Brain pericyte (primary cell): ENCODE results near the gene NCBP1.
"Not testable (repeated sequence)": the region's sequence is repeated elsewhere in the genome, so short reads cannot be mapped to it uniquely, and the experiment has no call there.

Experiments
- DNase-seq: peaks from one replicate; pipeline ENCODE4 v3.0.0-alpha.2; 2012; ENCODE audit warnings: low read depth, low spot score

NCBP1 gene

GRCh38 chr9:97672403-97672802, 38.8 kb downstream of the NCBP1 start:
- no peak for DNase-seq

- DNase-seq, result no peak
Measured at GRCh38 chr9:97673922-97674321, 40.3 kb downstream of the NCBP1 start.

GRCh38 chr9:97675655-97676054, 42.0 kb downstream of the NCBP1 start:
- no peak for DNase-seq

DNA sequence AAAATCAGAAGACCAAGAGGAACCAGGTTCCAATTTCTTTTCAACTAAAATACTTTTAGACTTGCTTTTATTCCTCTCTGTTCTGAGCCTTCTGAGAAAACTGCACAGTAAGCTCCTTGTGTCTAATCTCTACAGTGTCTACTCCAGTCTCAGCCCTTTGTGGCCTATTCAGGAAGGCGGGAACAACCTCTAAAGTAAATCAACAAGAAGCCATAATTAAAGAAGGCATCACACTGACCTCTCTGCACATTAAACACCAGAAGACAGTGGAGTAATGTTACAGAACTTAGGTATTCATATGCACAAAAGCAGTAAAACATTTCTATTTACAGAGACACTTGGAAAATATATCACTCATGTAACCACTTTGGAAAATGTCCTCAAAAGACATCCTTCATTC, 48.6 kb downstream of the NCBP1 start:
- DNase-seq, result no peak

DNA sequence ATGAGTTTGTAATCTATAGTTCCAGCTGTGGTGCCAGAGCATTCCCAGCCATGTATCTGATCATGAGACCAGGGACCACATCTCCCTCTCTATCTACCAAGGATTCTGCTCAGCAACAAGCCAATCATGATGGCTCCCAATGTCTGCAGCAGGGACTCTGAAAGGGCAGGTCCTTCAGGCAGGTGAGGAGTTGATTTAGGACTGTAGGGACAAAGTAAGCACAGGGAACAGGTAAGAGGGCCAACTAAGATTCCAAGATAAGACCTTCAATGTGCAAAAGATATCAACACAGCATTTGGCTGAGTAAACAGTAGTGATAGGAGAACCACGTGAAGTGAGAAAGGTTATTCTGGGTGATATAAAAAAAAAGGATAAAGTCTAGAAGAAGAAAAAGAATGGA, 55.0 kb downstream of the NCBP1 start:
- no peak for DNase-seq

DNA sequence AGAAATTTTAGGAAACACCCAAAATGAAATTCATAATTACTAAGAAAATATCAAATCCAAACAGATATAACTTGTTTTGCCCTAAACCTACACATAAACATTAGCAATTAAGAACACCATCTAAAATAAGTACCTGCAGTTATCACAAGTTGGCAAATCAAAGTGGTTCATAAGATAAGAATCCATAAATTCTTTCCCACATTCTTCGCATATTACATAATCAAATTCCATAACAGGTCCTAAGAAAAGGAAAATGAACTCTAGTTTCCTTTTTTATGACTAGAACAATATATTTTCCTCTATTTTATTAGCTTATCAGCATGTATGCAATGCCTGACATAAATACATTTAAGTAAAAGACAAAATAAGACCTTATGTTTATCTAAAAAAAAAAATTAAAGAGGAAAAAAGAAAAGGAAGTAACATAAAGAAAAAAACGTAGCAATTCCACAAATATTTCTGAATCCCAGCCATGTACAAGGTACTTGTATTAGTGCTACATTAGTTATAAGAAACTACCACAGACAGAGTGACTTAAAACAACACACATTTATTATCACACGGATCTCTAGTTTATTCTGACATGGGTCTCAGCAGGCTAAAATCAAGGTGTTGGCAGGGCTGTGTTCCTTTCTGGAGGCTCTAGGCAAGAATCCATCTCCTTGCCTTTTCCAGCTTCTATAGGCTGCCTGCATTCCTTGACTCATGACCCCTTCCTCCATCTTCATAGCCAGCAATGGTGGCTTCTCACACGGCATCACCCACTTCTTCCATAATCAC, 56.0 kb downstream of the NCBP1 start:
- DNase-seq, result no peak

DNA sequence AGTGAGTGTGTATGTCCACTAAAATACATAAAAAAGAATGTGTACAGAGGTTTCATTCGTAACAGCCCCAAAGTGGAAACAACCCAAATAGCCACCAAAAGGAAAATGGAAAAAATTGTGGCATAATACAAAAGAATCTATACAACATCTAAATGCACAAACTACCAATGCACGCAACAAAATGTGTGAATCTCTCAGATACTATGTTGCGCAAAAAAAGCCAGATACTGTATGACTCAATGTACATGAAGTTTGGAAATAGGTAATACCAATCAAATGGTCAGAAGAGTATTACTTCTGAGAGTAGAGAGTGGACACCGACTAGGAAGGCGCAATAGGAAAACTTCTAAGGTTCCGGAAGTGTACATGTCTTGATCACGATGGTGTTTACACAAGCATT, 61.1 kb downstream of the NCBP1 start:
- no peak for DNase-seq

- DNase-seq, result no peak
Measured at GRCh38 chr9:97695390-97695789, 61.8 kb downstream of the NCBP1 start.

DNA sequence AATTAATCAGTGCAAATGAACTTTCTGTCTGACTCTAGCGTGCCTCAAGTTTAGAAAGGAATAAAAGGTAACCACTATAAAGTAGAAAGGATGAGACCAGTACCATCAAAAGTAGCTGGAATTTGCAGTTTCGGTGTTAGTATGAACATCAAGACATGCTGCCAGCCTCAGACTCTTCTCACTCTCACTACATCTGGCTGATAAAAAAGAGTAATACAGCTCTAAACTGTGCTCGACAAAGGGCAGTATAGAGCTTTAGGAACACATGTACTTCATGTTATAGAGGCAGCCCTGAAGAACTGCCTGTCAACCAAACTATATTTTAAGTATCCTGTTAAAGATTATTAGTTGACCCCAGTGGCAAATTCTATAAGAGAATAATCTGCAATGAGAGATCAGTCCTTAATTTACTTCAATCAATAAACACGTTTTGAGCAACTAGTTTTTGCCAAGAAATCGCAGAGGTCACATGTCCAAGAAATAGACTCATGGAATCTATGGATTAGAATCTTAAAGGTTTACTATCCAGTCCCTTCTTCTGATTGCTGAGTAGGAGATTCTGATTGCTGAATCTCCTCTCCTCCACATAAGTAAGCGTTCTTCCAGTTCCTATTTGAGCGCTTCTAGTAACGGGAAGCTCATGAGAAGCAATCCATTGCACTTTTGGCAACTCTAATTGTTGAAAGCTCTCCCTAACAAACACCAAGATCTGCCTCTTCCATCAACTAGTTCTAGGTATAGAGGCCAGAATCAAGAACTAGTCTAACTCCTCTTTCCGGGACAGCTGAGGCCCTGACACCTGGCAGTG, 62.6 kb downstream of the NCBP1 start:
- no peak for DNase-seq

DNA sequence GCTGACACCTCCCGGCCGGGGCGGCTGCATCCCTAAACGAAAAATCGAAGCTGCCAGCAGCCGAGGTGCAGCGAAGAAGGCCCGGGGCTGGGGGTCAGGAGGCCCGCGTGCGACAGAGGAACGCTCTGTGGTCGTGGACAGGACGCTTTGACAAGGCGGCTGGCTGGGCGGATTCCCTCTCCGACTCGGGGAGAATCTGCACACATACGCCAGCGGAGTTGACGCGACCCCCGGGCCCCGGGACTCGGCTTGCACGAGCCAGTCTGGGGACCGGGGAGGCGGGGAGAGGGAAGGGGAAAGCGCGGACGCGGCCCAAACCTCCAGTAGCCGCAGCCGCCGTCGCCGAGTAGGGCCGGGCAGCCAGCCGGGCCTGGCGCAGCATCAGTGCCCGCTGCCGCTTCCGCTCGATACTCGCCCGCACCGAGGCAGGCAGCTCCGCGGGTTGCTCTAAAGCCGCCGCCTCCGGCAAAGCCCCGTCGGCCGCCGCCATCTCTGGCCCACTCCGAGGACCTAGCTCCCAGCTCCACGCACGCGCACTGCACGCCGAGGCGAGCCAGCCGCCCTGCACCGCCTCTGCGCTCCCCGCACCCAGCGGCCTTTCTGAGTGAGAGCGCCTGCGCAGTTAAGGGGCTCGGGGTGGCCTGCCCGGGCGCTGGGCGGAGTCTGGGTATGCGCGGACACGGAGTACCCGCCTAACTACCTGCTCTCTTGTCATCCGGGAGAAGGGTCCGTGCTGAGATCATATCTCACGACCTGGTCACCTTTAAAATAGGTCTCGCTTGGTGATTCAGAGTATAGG, 63.4 kb downstream of the NCBP1 start, which contains the start of gene XPA:
XPA (minus strand) TSS at position 538 of the 799 bp plus-strand sequence; CDS start at position 490, 48 bp downstream.
- peak; percentile 77 for DNase-seq

GRCh38 chr9:97697837-97698236, 64.2 kb downstream of the NCBP1 start:
- DNase-seq, result no peak

GRCh38 chr9:97698865-97699264, 65.2 kb downstream of the NCBP1 start:
- DNase-seq, result no peak

DNA sequence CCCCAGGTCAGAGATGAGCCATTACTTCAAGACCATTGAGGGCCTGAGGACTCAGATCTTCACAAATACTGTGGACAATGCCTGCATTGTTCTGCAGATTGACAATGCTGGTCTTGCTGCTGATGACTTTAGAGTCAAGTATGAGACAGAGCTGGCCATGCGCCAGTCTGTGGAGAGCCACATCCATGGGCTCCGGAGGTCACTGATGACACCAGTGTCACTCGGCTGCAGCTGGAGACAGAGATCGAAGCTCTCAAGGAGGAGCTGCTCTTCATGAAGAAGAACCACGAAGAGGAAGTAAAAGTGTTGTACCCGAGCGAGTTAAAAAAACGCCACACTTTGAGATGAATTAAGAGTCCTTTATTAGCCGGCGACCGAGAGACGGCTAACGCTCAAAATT, 65.7 kb downstream of the NCBP1 start:
- DNase-seq, result not testable (repeated sequence)

- not testable (repeated sequence) for DNase-seq
Measured at GRCh38 chr9:97699824-97700223, 66.2 kb downstream of the NCBP1 start.

DNA sequence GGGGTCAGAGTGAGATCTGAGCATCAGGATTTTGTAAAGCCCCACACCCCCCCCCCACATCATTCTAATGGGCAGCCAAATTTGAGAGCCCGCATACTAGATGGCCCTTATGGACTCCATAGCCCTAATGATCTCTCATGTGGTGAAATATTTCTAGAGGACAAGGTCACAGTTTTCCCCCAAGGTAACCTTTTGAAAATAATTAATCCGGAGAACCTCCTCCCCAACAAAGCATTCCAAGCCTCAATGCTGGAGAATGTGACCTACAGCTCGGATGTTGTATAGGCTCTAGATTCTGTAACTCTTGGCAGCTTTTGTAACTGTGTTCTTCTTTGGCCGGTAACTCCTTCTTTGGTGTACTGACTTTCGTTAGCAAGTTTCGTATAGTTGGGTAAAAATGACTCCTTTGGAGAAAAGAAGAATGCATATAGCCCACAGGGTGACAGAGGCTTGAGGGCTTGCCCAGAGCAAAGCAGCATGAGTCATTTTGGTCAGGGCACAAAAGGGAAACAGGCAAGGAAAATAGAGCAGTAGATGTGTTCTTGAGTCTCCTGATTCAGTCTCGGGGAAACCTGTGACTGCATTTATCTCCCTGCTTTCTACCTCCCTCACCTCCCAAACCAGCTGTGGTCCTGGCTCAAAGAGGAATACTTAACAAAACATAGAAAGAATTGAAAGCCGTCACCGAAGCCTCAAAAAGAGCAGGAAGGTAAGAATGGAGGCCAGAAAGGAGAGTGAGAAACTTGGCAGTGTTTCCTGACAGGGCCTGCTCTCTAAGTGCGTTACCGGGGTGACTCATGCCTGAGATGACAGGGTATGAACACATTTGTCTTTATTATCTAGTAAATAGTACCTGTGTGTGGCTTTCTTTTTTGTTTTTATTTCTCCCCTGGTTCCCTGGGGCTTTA, 70.1 kb downstream of the NCBP1 start:
- DNase-seq, result peak; percentile 13

GRCh38 chr9:97704345-97704677, 70.7 kb downstream of the NCBP1 start:
- no peak for DNase-seq

- no peak for DNase-seq
Measured at GRCh38 chr9:97704851-97705250, 71.2 kb downstream of the NCBP1 start.

DNA sequence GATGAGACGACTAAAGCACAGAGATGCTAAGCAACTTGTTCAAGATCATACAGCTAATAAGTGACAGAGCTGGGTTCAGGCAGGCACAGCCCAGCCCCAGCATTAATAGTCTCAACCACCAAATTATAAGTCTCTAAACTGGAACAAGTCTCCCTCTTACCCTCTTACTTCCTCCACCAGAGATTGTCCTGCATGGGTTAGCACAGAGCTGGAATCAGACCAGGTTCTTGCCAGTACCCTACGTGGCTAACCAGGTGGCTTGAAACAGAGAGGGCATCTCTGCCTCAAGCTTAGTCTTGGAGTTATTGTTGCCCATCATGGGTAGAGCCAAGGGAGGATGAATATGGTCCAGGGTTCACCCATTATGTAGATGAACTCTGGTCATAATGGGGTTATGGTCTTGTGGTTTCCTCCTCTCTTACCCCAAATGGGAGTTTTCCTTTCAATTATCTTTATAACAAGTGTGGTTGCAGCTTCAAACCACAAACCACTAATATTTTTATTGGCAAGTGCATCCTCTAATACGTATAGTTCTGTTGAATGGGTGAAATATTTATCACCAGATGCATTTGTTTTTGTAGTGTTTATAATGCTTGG, 71.8 kb downstream of the NCBP1 start:
- DNase-seq, result no peak

DNA sequence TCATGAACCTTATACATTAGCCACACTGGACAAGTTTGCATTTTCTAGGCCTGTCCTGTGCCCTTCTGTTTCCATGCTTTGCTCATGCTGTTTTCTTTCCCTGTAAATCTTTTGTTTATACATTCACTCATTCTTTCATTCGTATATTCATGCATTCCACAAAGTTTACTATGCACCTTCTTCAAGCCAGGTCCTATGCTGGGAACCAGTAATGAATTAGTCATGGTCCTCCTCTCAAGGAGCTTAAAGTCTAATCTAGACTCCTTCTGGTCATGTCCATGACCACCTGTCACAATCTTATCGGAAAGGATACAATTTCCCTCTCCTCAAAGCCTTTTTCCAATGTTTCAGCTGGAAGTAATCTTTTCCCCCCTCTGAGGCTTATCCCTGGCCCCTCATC, 72.6 kb downstream of the NCBP1 start:
- DNase-seq, result no peak

DNA sequence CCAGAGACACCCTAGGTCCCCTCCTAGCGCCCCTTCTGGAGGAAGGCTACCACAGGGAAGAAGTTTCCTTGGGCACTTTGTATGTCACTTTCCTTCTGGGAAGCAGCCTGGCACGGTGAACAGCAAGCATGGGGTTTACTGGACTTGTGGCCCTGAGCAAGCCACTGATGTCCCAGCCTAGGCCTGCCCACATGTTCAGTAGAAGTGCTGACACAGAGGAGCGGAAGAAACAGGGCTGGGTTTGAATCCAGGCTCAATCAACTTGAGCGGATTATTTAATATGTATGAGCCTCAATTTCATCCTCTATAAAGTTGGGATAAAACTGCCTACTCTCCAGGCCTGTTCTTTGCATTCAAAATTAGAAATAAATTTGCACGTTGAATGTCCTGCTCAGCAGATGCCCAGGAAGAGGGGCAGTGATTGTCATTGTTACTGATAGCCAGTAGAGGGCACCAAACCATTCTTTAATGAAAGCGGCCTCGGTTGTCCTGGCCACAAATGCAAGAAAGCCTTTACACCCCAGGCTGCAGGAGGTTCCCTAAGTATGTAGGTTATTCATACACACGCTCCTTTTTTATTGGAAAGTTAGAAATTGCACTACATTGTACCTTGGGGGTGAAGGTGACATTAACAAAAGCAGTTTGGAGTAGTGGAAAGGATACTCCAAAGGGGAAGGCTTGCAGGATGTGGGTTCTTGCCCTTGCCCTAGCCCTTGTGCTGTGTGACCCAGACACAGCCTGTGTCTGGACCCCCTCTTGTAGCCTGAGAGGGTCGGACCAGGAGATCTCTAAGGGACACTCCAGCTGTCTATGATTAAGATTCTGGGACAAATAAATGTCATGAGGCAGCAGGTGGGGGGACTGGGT, 77.0 kb downstream of the NCBP1 start:
- peak; percentile 22 for DNase-seq
